ENCODE measurements around the gene ATP6V1G3.
"Not testable (repeated sequence)": the region's sequence is repeated elsewhere in the genome, so short reads cannot be mapped to it uniquely, and the experiment has no call there.

ATP6V1G3 gene

GRCh38 chr1:198529414-198529813 is 11.1 kb downstream of the ATP6V1G3 start:
- H3K27me3 ChIP-seq (ENCODE audit: insufficient read depth, low read depth), result no peaks in the 10 kb centered on the region
- TF ChIP-seq CTCF (conservative IDR thresholded peaks at IDR 0.05; ENCODE audit: low read depth, low read length), result no peak
- H3K9ac ChIP-seq, result no peak overlapping the region
- no peak overlapping the region for H3K4me3 ChIP-seq (IDR thresholded peaks at IDR 0.05; ENCODE audit: insufficient read depth, low read depth, low read length)
- H3K4me1 ChIP-seq (ENCODE audit: low read depth, poor library complexity, severe bottlenecking), result no peaks in the 10 kb centered on the region
- H2AFZ ChIP-seq (ENCODE audit: low read depth), result no peak overlapping the region
- no peaks in the 10 kb centered on the region for H4K20me1 ChIP-seq (ENCODE audit: insufficient read depth)
- H3K27ac ChIP-seq, result no peak overlapping the region
- H3K4me2 ChIP-seq, result no peak overlapping the region
- H3K36me3 ChIP-seq (ENCODE audit: insufficient read depth), result no peaks in the 10 kb centered on the region
- no peaks in the 10 kb centered on the region for H3K79me2 ChIP-seq (ENCODE audit: insufficient read depth, low read depth)

- no peak for TF ChIP-seq CTCF (conservative IDR thresholded peaks at IDR 0.05; ENCODE audit: low read depth, low read length)
- H3K36me3 ChIP-seq (ENCODE audit: insufficient read depth), result no peaks in the 10 kb centered on the region
- no peak overlapping the region for H2AFZ ChIP-seq (ENCODE audit: low read depth)
- H3K9ac ChIP-seq, result no peak overlapping the region
- H3K27ac ChIP-seq, result no peak overlapping the region
- H3K4me2 ChIP-seq, result no peak overlapping the region
- H3K27me3 ChIP-seq (ENCODE audit: insufficient read depth, low read depth), result no peaks in the 10 kb centered on the region
- no peaks in the 10 kb centered on the region for H4K20me1 ChIP-seq (ENCODE audit: insufficient read depth)
- H3K79me2 ChIP-seq (ENCODE audit: insufficient read depth, low read depth), result no peaks in the 10 kb centered on the region
- peaks cover 5% of the 10 kb centered on the region for H3K4me1 ChIP-seq (ENCODE audit: low read depth, poor library complexity, severe bottlenecking)
- no peak overlapping the region for H3K4me3 ChIP-seq (IDR thresholded peaks at IDR 0.05; ENCODE audit: insufficient read depth, low read depth, low read length)
Measured at GRCh38 chr1:198528364-198528763, 12.1 kb downstream of the ATP6V1G3 start.

- H4K20me1 ChIP-seq (ENCODE audit: insufficient read depth), result no peaks in the 10 kb centered on the region
- no peak overlapping the region for H3K4me3 ChIP-seq (IDR thresholded peaks at IDR 0.05; ENCODE audit: insufficient read depth, low read depth, low read length)
- peaks cover 10% of the 10 kb centered on the region for H3K4me1 ChIP-seq (ENCODE audit: low read depth, poor library complexity, severe bottlenecking)
- no peak overlapping the region for H3K9ac ChIP-seq
- no peak overlapping the region for H3K27ac ChIP-seq
- no peak for TF ChIP-seq CTCF (conservative IDR thresholded peaks at IDR 0.05; ENCODE audit: low read depth, low read length)
- no peak overlapping the region for H3K4me2 ChIP-seq
- H3K36me3 ChIP-seq (ENCODE audit: insufficient read depth), result no peaks in the 10 kb centered on the region
- no peaks in the 10 kb centered on the region for H3K79me2 ChIP-seq (ENCODE audit: insufficient read depth, low read depth)
- H3K27me3 ChIP-seq (ENCODE audit: insufficient read depth, low read depth), result no peaks in the 10 kb centered on the region
- H2AFZ ChIP-seq (ENCODE audit: low read depth), result no peak overlapping the region
Measured at GRCh38 chr1:198524556-198524955, 15.9 kb downstream of the ATP6V1G3 start.

GRCh38 chr1:198524127-198524526 is 16.4 kb downstream of the ATP6V1G3 start:
- H3K4me1 ChIP-seq (ENCODE audit: low read depth, poor library complexity, severe bottlenecking), result peaks cover 10% of the 10 kb centered on the region
- H2AFZ ChIP-seq (ENCODE audit: low read depth); H3K4me2 ChIP-seq; H3K9ac ChIP-seq; H4K20me1 ChIP-seq (ENCODE audit: insufficient read depth); H3K4me3 ChIP-seq (IDR thresholded peaks at IDR 0.05; ENCODE audit: insufficient read depth, low read depth, low read length); H3K27ac ChIP-seq; H3K27me3 ChIP-seq (ENCODE audit: insufficient read depth, low read depth); H3K79me2 ChIP-seq (ENCODE audit: insufficient read depth, low read depth); H3K36me3 ChIP-seq (ENCODE audit: insufficient read depth): not testable (repeated sequence)

GRCh38 chr1:198523182-198523950 is 17.1 kb downstream of the ATP6V1G3 start:
- no peaks in the 10 kb centered on the region for H3K79me2 ChIP-seq (ENCODE audit: insufficient read depth, low read depth)
- no peak overlapping the region for H3K4me3 ChIP-seq (IDR thresholded peaks at IDR 0.05; ENCODE audit: insufficient read depth, low read depth, low read length)
- no peaks in the 10 kb centered on the region for H3K36me3 ChIP-seq (ENCODE audit: insufficient read depth)
- TF ChIP-seq CTCF (conservative IDR thresholded peaks at IDR 0.05; ENCODE audit: low read depth, low read length), result no peak
- no peak overlapping the region for H3K4me2 ChIP-seq
- no peak overlapping the region for H3K27ac ChIP-seq
- H3K27me3 ChIP-seq (ENCODE audit: insufficient read depth, low read depth), result no peaks in the 10 kb centered on the region
- H3K9ac ChIP-seq, result no peak overlapping the region
- no peaks in the 10 kb centered on the region for H4K20me1 ChIP-seq (ENCODE audit: insufficient read depth)
- H2AFZ ChIP-seq (ENCODE audit: low read depth), result no peak overlapping the region
- H3K4me1 ChIP-seq (ENCODE audit: low read depth, poor library complexity, severe bottlenecking), result peaks cover 10% of the 10 kb centered on the region

Measured in KMS-11 (cell line).